Fibroblast of lung (primary cell): ENCODE data around the gene ZDHHC12. TPM values are rescaled to one million over a fixed set of nuclear protein-coding genes. Genes with fewer than 3 reads are reported as not detected.

Experiments
- DNase-seq, 2 donors: peaks; one replicate each; pipeline versions ENCODE4 v3.0.0 to v3.0.0-alpha.2; 2010; ENCODE audit warnings: low read depth in 2 of 2
- H2AFZ ChIP-seq: 2 replicates; pipeline ENCODE4 v1.5.1; 2012; ENCODE audit warnings: low read length, control low read depth, inconsistent platforms
- H3K27ac ChIP-seq: 2 replicates; pipeline ENCODE4 v1.5.1; 2011; ENCODE audit warnings: low read length, control low read depth; ENCODE audit not compliant: insufficient read depth
- H3K27me3 ChIP-seq: 2 replicates; pipeline ENCODE4 v1.5.1; 2011; ENCODE audit warnings: mild to moderate bottlenecking, low read length; ENCODE audit not compliant: control insufficient read depth, insufficient read depth
- H3K36me3 ChIP-seq: 2 replicates; pipeline ENCODE4 v1.5.1; 2011; ENCODE audit warnings: low read length; ENCODE audit not compliant: control insufficient read depth, insufficient read depth
- H3K4me1 ChIP-seq: 2 replicates; pipeline ENCODE4 v1.5.1; 2011; ENCODE audit warnings: low read length; ENCODE audit not compliant: control insufficient read depth, insufficient read depth; ENCODE audit errors: extremely low read depth
- H3K4me2 ChIP-seq: 2 replicates; pipeline ENCODE4 v1.5.1; 2011; ENCODE audit warnings: low read length, control low read depth; ENCODE audit not compliant: insufficient read depth; ENCODE audit errors: extremely low read depth
- H3K4me3 ChIP-seq, 4 experiments: fragments of 200-600 bp in 1 of 4; sonication (generic) in 1 of 4; replicated peaks in 1 of 4; 2 replicates each; pipeline ENCODE4 v1.5.1; 2011 to 2016; ENCODE audit warnings: low read length in 4 of 4, low read depth in 3 of 4, mild to moderate bottlenecking in 3 of 4, control low read depth in 2 of 4, inconsistent platforms in 1 of 4, mixed read lengths in 1 of 4; ENCODE audit not compliant: insufficient read depth in 1 of 4; ENCODE audit errors: control extremely low read depth in 1 of 4
- H3K79me2 ChIP-seq: 2 replicates; pipeline ENCODE4 v1.5.1; 2012; ENCODE audit warnings: mild to moderate bottlenecking, low read length, inconsistent platforms; ENCODE audit not compliant: control insufficient read depth, insufficient read depth
- H3K9ac ChIP-seq: 2 replicates; pipeline ENCODE4 v1.5.1; 2011; ENCODE audit warnings: mild to moderate bottlenecking, low read length, control low read depth; ENCODE audit not compliant: insufficient read depth
- H3K9me3 ChIP-seq: 2 replicates; pipeline ENCODE4 v1.5.1; 2012; ENCODE audit warnings: low read depth, low read length; ENCODE audit not compliant: control insufficient read depth, insufficient read depth
- H4K20me1 ChIP-seq: 2 replicates; pipeline ENCODE4 v1.5.1; 2011; ENCODE audit warnings: low read length; ENCODE audit not compliant: control insufficient read depth, insufficient read depth; ENCODE audit errors: extremely low read depth
- CTCF ChIP-seq, 2 donors: IDR thresholded peaks in 1 of 2; conservative IDR thresholded peaks in 1 of 2; 1 replicate in 1 of 2; 2 replicates in 1 of 2; pipeline ENCODE4 v1.5.1; 2011 to 2012; ENCODE audit warnings: low read length in 2 of 2, control low read depth in 1 of 2, inconsistent platforms in 1 of 2, low read depth in 1 of 2, mild to moderate bottlenecking in 1 of 2
- EZH2 ChIP-seq: IDR thresholded peaks from 2 replicates; pipeline ENCODE4 v1.5.1; 2012; ENCODE audit warnings: low read length, control low read depth, mild to moderate bottlenecking; ENCODE audit errors: missing control alignments
- polyA plus RNA-seq, 2 donors: library from polyadenylated mRNA; depleted of rRNA in 1 of 2; stranded (reverse) in 1 of 2; unstranded in 1 of 2; fragments of >200 nt; gene quantifications; 2 replicates each; pipeline ENCODE4 v1.2.1, GENCODE V29; 2011 to 2012; ENCODE audit warnings: missing spikeins in 1 of 2
- total RNA-seq: library from RNA; depleted of rRNA; stranded (reverse); fragments of >200 nt; gene quantifications from 2 replicates; pipeline ENCODE4 v1.2.1, GENCODE V29; 2014

ZDHHC12 gene
- total and polyA plus RNA-seq, 2 donors (not counting 1 experiment from before 2014, with no cell fraction given) = 19.1 to 39.0 TPM

DNA sequence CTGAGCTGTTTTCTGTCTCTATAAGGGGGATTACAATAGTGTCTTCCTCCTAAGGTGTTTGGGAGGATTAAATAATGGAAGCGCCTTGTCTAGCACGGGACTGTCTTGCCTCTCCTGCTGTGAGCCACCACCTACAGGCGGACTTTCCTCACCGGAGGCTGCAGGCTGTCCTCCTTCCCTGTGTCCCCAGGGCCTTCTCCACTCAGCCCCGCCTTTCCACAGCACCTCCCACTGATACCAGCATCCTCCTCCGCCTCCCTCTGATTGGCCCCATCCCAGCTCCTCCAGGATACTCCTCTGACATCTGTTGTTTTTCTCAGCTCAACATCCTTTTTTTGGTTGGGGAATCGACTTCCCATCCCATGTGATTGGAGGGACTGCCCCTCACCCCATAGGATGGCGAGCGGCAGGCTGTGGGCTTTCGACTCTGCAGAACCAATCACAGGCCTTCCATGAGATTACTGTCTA lies 851 bp upstream of the ZDHHC12 start:
- H3K27ac ChIP-seq = no peak overlapping the region
- H3K9ac ChIP-seq = no peak overlapping the region
- peak overlapping the region; percentile 43 to 75 (median 60) for H3K4me3 ChIP-seq
- peaks cover 1% of the 10 kb centered on the region for H3K36me3 ChIP-seq
- DNase-seq = peak; percentile 61 to 78
- no peaks in the 10 kb centered on the region for H3K79me2 ChIP-seq
- no peaks in the 10 kb centered on the region for H3K27me3 ChIP-seq
- peaks cover 4% of the 10 kb centered on the region for H3K4me1 ChIP-seq
- TF ChIP-seq CTCF (conservative IDR thresholded peaks at IDR 0.05 in 1 of 2, IDR thresholded peaks at IDR 0.05 in 1 of 2; ENCODE audit: low read depth in 1 of 2, low read length in 2 of 2) (no peak), EZH2 (no peak)
- no peaks in the 10 kb centered on the region for H3K9me3 ChIP-seq
- H2AFZ ChIP-seq = no peak overlapping the region
- H3K4me2 ChIP-seq = peak overlapping the region; percentile 88
- no peaks in the 10 kb centered on the region for H4K20me1 ChIP-seq

- Histone ChIP-seq H3K79me2 (no peaks in the 10 kb centered on the region), H3K9ac (no peak overlapping the region), H3K27me3 (no peaks in the 10 kb centered on the region), H4K20me1 (no peaks in the 10 kb centered on the region), H3K9me3 (no peaks in the 10 kb centered on the region), H3K27ac (no peak overlapping the region), H3K36me3 (peaks cover 1% of the 10 kb centered on the region), H3K4me1 (peaks cover 4% of the 10 kb centered on the region), H3K4me3 (peak overlapping the region; percentile 43 to 75 (median 60)), H2AFZ (peak overlapping the region; percentile 6), H3K4me2 (peak overlapping the region; percentile 69)
- no peak for TF ChIP-seq EZH2
- TF ChIP-seq CTCF (conservative IDR thresholded peaks at IDR 0.05 in 1 of 2, IDR thresholded peaks at IDR 0.05 in 1 of 2; ENCODE audit: low read depth in 1 of 2, low read length in 2 of 2) = no peak
- no peak for DNase-seq
Measured at GRCh38 chr9:128723352-128723865, 518 bp downstream of the ZDHHC12 start.

- DNase-seq = no peak
- no peaks in the 10 kb centered on the region for H3K27me3 ChIP-seq
- TF ChIP-seq CTCF (conservative IDR thresholded peaks at IDR 0.05 in 1 of 2, IDR thresholded peaks at IDR 0.05 in 1 of 2; ENCODE audit: low read depth in 1 of 2, low read length in 2 of 2) (no peak), EZH2 (no peak)
- H2AFZ ChIP-seq = no peak overlapping the region
- no peaks in the 10 kb centered on the region for H4K20me1 ChIP-seq
- peaks cover 4% of the 10 kb centered on the region for H3K4me1 ChIP-seq
- peak overlapping the region; percentile 28 for H3K4me2 ChIP-seq
- no peaks in the 10 kb centered on the region for H3K9me3 ChIP-seq
- H3K79me2 ChIP-seq = no peaks in the 10 kb centered on the region
- H3K36me3 ChIP-seq = peaks cover 1% of the 10 kb centered on the region
- no peak overlapping the region for H3K9ac ChIP-seq
- no peak overlapping the region for H3K27ac ChIP-seq
- no peak overlapping the region for H3K4me3 ChIP-seq
Measured at GRCh38 chr9:128722380-128723351, 1.3 kb downstream of the ZDHHC12 start.
